ENCODE results near the gene PCNX4. TPM values are rescaled to one million over a fixed set of nuclear protein-coding genes. Genes with fewer than 3 reads are reported as not detected.

The PCNX4 gene
- total RNA-seq, 2 experiments from 2014 or later, result 17.3 to 21.0 TPM

DNA sequence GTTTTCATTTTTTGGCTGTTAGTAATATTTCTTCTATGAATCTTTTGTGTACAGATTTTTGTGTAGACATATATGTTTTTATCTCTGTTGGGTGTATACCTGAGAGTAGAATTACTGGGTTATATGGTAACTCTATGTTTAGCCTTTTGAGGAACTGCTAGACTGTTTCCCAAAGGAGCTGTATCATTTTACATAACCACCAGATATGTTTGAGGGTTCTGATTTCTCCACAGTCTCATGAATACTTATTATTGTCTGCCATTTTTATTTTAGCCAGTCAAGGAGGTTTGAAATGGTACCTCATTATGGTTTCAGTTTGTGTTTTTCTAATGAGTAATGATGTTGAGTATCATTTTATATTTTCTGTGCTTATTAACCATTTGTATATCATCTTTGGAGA lies 1.9 kb downstream of the PCNX4 start:
- no peak for ATAC-seq (ENCODE audit: poor library complexity)
- H3K27me3 Mint-ChIP-seq, result no peaks in the 10 kb centered on the region
- POLR2A ChIA-PET, result interaction anchor here (2.2 to 6.3 kb wide), 3 partner anchors 58 to 153 kb away, joined by 18 to 76 read pairs (median 47); partner anchors contain the start of genes DHRS7 and PPM1A
- peaks cover 10% of the 10 kb centered on the region for H3K36me3 ChIP-seq (ENCODE audit: insufficient read depth, low read length)
- DNase-seq, result no peak
- peaks cover 21% of the 10 kb centered on the region for H3K4me1 ChIP-seq (ENCODE audit: insufficient read depth, low read length)
- TF ChIP-seq, protein P1, sequence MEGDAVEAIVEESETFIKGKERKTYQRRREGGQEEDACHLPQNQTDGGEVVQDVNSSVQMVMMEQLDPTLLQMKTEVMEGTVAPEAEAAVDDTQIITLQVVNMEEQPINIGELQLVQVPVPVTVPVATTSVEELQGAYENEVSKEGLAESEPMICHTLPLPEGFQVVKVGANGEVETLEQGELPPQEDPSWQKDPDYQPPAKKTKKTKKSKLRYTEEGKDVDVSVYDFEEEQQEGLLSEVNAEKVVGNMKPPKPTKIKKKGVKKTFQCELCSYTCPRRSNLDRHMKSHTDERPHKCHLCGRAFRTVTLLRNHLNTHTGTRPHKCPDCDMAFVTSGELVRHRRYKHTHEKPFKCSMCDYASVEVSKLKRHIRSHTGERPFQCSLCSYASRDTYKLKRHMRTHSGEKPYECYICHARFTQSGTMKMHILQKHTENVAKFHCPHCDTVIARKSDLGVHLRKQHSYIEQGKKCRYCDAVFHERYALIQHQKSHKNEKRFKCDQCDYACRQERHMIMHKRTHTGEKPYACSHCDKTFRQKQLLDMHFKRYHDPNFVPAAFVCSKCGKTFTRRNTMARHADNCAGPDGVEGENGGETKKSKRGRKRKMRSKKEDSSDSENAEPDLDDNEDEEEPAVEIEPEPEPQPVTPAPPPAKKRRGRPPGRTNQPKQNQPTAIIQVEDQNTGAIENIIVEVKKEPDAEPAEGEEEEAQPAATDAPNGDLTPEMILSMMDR (IDR thresholded peaks at IDR 0.05), result no peak
- H3K27me3 ChIP-seq (ENCODE audit: control insufficient read depth in 1 of 2, insufficient read depth in 2 of 2, low read length in 2 of 2), result no peaks in the 10 kb centered on the region
- H3K4me3 Mint-ChIP-seq, result peak overlapping the region; percentile 96
- H3K4me1 Mint-ChIP-seq (ENCODE audit: low read depth), result peaks cover 62% of the 10 kb centered on the region
- peak overlapping the region; percentile 99 for H3K27ac Mint-ChIP-seq
- H3K27ac ChIP-seq (ENCODE audit: low read depth in 1 of 2, low read length in 2 of 2), result no peak overlapping the region
- no peaks in the 10 kb centered on the region for H3K9me3 ChIP-seq (ENCODE audit: control insufficient read depth in 1 of 2, insufficient read depth in 1 of 2, low read length in 2 of 2)
- peak overlapping the region; percentile 89 for H3K4me3 ChIP-seq (ENCODE audit: low read length)
- CTCF ChIA-PET, result no interaction called here
- no peaks in the 10 kb centered on the region for H3K9me3 Mint-ChIP-seq
- intact Hi-C loops (cut with DNase I, micrococcal nuclease), result loop anchor here (5.0 to 10.0 kb wide), 5 partner anchors 59 to 906 kb away; partner anchors contain the start of genes DAAM1 (in 2 of the 2), JKAMP (in 2 of the 2), L3HYPDH (in 2 of the 2) and DHRS7 (in 1 of the 2)
- peaks cover 26% of the 10 kb centered on the region for H3K36me3 Mint-ChIP-seq (ENCODE audit: low read depth)

DNA sequence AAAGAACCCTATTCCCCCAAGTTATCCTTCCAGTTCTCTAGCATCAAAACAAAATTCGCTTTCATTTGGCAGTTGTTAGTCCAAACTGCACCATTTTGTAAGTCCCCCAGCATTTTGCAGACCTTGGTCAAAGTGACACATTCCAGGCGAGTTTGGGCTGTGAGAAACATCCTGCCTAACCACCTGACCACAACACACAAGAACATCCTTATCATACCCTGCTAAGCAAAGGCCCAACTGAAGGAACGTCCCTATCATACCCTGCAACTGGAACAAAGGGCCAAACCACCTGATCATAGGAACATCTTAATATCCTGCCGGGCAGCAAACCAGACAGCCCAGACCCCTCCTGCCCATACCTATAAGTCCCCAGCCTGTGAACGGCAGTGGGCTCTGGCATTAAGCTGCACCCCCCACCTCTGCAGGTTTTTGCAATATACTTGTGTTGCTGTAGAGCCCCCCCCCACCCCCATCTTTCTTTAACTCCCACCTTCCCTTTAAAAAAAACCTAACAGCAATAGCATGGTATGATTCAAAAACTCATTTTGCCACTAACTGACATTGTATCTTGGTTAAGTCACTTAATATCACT lies 2.7 kb downstream of the PCNX4 start:
- no peaks in the 10 kb centered on the region for H3K27me3 ChIP-seq (ENCODE audit: control insufficient read depth in 1 of 2, insufficient read depth in 2 of 2, low read length in 2 of 2)
- TF ChIP-seq, protein P1 (IDR thresholded peaks at IDR 0.05), result no peak
- peak in 4 of 14 experiments; percentile 9 to 33 (median 20) for DNase-seq
- no peaks in the 10 kb centered on the region for H3K27me3 Mint-ChIP-seq
- H3K9me3 Mint-ChIP-seq, result no peaks in the 10 kb centered on the region
- H3K9me3 ChIP-seq (ENCODE audit: control insufficient read depth in 1 of 2, insufficient read depth in 1 of 2, low read length in 2 of 2), result no peaks in the 10 kb centered on the region
- H3K27ac Mint-ChIP-seq, result peak overlapping the region; percentile 99
- ATAC-seq (ENCODE audit: poor library complexity), result no peak
- intact Hi-C loops (cut with DNase I, micrococcal nuclease), result loop anchor here (5.0 to 10.0 kb wide), 5 partner anchors 58 to 907 kb away; partner anchors contain the start of genes DAAM1 (in 2 of the 2), JKAMP (in 2 of the 2), L3HYPDH (in 2 of the 2) and DHRS7 (in 1 of the 2)
- peaks cover 10% of the 10 kb centered on the region for H3K36me3 ChIP-seq (ENCODE audit: insufficient read depth, low read length)
- POLR2A ChIA-PET, result no interaction called here
- peaks cover 62% of the 10 kb centered on the region for H3K4me1 Mint-ChIP-seq (ENCODE audit: low read depth)
- CTCF ChIA-PET, result no interaction called here
- peaks cover 26% of the 10 kb centered on the region for H3K36me3 Mint-ChIP-seq (ENCODE audit: low read depth)
- peak overlapping the region; percentile 96 for H3K4me3 Mint-ChIP-seq
- no peak overlapping the region for H3K4me3 ChIP-seq (ENCODE audit: low read length)
- peaks cover 21% of the 10 kb centered on the region for H3K4me1 ChIP-seq (ENCODE audit: insufficient read depth, low read length)
- no peak overlapping the region for H3K27ac ChIP-seq (ENCODE audit: low read depth in 1 of 2, low read length in 2 of 2)

GRCh38 chr14:60095231-60095630 lies 3.5 kb downstream of the PCNX4 start:
- no peak overlapping the region for H3K27ac ChIP-seq (ENCODE audit: low read depth in 1 of 2, low read length in 2 of 2)
- ATAC-seq (ENCODE audit: poor library complexity), result no peak
- H3K27me3 ChIP-seq (ENCODE audit: control insufficient read depth in 1 of 2, insufficient read depth in 2 of 2, low read length in 2 of 2), result no peaks in the 10 kb centered on the region
- H3K36me3 ChIP-seq (ENCODE audit: insufficient read depth, low read length), result peaks cover 10% of the 10 kb centered on the region
- no peaks in the 10 kb centered on the region for H3K9me3 Mint-ChIP-seq
- peaks cover 30% of the 10 kb centered on the region for H3K36me3 Mint-ChIP-seq (ENCODE audit: low read depth)
- ChIA-PET CTCF (no interaction called here), POLR2A (interaction anchor here (0.7 to 1.2 kb wide), 4 partner anchors 70 to 1655 kb away, joined by 3 read pairs; partner anchors contain the start of gene DHRS7)
- no peaks in the 10 kb centered on the region for H3K9me3 ChIP-seq (ENCODE audit: control insufficient read depth in 1 of 2, insufficient read depth in 1 of 2, low read length in 2 of 2)
- TF ChIP-seq, protein P1 (IDR thresholded peaks at IDR 0.05), result no peak
- H3K4me3 ChIP-seq (ENCODE audit: low read length), result no peak overlapping the region
- H3K4me1 ChIP-seq (ENCODE audit: insufficient read depth, low read length), result peaks cover 21% of the 10 kb centered on the region
- intact Hi-C loops (cut with DNase I, micrococcal nuclease), result loop anchor here (10.0 kb wide), 1 partner anchor 610 kb away; the partner anchor contains the start of genes JKAMP (in 2 of the 2) and L3HYPDH (in 2 of the 2)
- DNase-seq, result peak in 2 of 14 experiments; percentile 26 to 38
- H3K4me1 Mint-ChIP-seq (ENCODE audit: low read depth), result peaks cover 62% of the 10 kb centered on the region
- no peak overlapping the region for H3K27ac Mint-ChIP-seq
- no peaks in the 10 kb centered on the region for H3K27me3 Mint-ChIP-seq
- H3K4me3 Mint-ChIP-seq, result no peak overlapping the region

Data from CD4-positive, alpha-beta T cell (primary cell).